C4-2B (cell line): ENCODE results near the gene CDC42EP2.

Experiments used
- CTCF ChIP-seq: fragments of 450-650 bp; conservative IDR thresholded peaks from 2 replicates; pipeline ENCODE4 v1.5.1; 2017; ENCODE audit warnings: mild to moderate bottlenecking
- ZFX ChIP-seq: fragments of 450-650 bp; IDR thresholded peaks from 2 replicates; pipeline ENCODE4 v1.6.1; 2017

GRCh38 chr11:65308281-65308891, 6.3 kb upstream of the CDC42EP2 start:
- TF ChIP-seq CTCF (no peak), ZFX (no peak)
